HG03439 (cell line): ENCODE data around the gene FAM171A1.
"Not testable (repeated sequence)": the region's sequence is repeated elsewhere in the genome, so short reads cannot be mapped to it uniquely, and the experiment has no call there.

Source experiments
- ATAC-seq: cut with Tn5 transposase; IDR thresholded peaks from one replicate; pipeline ENCODE4 v1.9.1; 2021; ENCODE audit warnings: mild to moderate bottlenecking, moderate library complexity; ENCODE audit not compliant: unreplicated experiment

FAM171A1 gene

DNA sequence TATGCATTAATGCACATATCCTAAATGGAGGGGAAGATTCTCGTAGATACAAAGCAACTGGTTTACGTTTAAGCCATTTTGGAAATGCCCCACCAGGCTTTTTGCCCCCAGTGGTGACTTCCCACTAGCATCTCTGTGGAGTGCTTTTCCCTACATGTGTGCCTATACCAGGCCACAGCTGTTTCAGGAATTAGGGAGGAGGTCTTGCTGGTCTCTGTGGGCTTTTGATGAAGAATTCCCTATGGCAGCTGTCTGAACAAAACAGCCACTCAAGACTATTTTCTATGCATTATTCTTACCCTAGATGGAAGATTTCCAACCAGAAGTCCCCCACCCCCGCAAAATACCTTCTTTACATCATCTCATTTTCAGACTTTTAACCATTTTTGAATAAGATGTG lies 150.6 kb downstream of the FAM171A1 start:
- no peak for ATAC-seq

DNA sequence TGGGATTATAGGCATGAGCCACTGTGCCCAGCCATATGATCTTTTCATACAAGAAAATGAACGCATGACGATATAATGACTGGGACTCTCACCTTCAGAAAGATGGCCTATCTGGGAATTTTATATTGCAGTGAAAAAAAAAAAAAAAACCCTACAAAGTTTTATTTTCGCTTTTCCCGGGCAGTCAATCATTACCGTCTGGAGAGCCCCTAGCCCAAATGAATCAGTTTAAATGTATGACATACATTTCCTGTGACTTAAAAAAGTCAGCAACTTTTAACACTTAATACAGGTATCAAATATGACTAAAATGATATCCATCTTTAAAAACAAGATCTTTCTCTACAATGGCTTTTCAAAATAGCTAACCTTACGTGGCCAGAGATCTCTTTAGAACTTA lies 154.4 kb downstream of the FAM171A1 start:
- no peak for ATAC-seq

DNA sequence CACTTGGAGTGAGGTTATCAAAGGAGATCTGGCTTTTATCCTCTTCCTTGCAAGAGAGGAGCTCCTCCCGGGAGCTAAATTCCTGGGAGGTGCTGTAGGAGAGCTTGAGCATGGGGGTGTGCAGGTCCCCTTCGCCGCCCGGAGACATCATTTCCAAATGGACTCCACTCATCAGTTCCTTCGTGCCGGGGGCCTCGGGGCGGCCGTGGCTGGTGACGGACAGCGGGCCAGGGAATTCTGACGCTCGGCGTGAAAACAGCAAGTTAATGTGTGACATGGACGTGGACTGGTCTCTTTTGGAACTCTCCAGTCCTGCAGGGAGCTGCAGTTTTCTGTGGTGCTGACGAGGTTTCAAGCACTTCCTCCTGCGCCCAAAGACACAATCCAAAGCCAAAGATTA lies 156.9 kb downstream of the FAM171A1 start:
- ATAC-seq, result no peak

DNA sequence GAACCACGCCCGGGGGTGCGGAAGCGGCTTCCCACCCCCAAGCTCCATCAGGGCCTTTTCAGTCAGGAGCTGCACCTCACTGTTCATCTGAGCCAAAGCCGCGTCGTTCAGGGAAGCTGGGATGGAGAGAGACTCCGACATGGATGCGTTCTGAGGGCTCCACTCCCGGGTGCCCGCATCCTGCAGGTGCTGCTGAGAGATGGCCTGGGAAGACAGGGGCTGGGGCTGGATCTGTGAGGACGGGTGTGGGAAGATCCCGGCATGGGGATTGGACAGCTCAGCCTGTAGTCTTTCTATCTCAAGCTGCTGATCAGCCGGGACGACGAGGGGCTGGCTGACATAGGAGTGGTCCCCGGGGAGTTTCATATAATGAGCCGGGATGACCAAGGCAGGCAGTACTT lies 157.6 kb downstream of the FAM171A1 start:
- no peak for ATAC-seq

DNA sequence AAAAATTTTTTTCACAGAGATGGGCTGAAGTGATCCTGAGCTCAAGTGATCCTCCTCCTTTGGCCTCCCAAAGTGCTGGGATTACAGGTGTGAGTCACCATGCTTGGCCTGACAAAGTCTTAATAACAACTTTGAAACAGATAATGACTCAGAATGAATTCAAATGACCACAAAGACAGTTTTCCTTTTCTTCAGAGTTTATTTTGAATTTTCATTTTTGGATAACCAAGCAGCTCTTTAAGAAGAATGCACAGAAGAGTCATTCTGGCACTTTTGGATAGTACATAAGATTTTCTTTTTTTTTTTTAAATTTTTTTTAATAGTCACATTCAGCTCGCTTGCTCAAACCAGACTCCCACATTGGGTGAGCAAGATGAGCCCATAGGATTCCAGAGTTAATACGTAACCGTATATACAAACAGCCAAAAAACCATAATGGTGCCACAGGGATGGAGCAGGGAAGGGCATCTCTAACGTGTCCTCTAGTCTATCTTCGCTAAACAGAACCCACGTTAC lies 159.6 kb downstream of the FAM171A1 start:
- no peak for ATAC-seq

DNA sequence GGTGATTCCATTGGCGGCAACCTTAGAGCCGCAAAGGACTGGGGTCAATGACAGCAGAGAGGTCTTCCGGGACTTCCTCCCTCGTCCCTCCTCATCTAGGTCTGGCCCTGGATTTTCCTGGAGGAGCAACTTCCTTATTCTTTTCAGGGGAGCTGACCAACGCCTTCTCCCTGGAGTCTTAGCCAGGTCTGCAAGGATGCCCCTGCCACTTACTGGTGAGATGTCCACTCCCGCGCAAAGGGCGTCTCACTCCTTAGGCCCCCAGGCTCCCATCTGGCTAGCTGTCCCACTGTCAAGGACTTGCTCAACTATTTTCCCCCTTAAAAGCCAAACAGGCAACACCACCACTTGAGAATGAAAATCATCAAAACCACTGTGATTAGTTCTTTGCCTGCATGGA lies 160.6 kb downstream of the FAM171A1 start:
- ATAC-seq, result no peak

DNA sequence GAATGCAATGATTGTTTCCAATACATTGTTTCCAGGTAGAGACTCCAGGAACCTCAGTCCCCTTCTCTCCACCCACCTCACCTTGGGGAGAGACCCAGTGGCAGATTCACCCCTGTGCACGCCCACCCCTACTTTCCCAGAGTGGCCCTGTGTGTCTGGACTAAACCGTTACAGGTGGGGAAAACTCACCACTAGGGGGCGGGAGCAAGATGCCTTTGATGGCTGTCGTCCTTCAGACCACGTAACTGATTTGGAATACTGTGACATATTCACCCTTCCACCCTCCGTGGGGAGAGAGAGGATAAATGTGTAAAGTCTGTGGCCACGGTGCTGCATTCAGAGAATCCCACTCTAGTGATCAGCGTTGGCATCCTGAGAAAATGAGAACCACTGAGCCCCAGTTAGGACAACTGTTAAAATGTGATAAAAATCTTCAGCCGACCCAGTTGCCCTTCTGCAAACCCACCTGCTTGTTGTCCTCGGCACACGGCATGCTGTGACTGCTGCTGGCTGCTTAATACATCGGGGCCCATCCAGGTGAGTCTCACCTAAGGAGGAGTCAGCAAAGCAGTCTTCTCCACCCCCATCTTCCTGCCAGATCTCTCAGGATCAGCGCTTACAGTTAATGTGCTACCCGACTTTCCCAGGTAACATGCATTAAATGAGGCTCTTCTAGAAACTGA lies 161.1 kb downstream of the FAM171A1 start:
- peak; percentile 66 for ATAC-seq

DNA sequence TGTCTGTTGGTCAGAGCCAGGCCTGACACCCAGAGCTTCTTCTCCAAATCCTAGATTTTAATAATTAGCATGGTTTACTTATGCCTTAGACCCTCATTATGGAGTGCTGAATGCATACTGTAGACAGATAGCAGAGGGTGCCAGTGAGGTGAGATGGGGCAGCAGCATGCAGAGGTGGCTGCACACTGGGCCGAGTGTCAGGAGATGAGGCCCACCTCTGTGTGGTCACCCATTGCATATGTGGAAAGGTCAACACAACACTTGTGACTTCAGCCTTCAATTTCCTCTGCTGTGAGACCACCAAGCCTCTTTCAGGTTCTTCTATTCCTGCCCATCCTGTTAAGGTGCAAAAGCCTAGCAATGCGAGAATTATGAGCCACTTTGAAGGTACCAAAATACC lies 162.9 kb downstream of the FAM171A1 start:
- no peak for ATAC-seq

DNA sequence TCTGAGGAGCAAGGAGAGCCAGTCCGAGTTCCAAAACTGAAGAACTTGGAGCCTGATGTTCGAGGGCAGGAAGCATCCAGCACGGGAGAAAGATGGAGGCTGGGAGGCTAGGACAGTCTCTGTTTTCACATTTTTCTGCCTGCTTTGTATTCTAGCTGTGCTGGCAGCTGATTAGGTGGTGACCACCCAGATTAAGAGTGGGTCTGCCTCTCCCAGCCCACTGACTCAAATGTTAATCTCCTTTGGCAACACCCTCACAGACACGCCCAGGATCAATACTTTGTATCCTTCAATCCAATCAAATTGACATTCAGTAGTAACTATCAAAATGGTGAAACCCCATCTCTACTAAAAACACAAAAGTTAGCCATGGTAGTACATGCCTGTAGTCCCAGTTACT lies 163.7 kb downstream of the FAM171A1 start:
- ATAC-seq, result not testable (repeated sequence)

DNA sequence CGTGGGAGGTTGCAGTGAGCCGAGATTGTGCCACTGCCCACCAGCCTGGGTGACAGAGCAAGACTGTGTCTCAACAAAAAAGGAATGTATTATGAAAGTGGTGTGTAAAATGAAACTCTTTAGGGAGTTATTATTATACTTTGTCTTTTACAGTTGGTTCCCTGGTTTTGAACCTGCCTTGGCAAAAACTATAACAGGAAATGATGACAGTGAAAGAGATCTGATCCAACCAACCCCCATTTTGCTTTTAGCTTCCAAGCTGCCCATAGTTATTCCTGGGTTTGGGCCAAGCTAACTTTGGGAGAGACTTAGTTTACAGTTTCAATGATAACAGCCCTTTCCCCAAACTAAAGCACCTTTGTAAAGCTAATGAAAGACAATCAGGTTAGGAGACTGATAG lies 168.4 kb downstream of the FAM171A1 start:
- ATAC-seq, result no peak

DNA sequence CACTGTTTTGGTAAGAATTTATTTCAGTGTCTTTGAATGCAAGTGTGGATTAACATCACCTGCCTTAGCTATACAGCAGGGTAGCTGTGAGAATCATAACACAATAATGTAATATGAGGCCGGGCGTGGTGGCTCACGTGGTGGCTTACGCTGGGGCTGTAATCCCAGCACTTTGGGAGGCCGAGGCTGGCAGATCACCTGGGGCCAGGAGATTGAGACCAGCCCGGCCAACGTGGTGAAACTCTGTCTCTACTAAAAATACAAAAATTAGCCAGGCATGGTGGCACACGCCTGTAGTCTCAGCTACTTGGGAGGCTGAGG lies 168.8 kb downstream of the FAM171A1 start:
- ATAC-seq, result not testable (repeated sequence)

DNA sequence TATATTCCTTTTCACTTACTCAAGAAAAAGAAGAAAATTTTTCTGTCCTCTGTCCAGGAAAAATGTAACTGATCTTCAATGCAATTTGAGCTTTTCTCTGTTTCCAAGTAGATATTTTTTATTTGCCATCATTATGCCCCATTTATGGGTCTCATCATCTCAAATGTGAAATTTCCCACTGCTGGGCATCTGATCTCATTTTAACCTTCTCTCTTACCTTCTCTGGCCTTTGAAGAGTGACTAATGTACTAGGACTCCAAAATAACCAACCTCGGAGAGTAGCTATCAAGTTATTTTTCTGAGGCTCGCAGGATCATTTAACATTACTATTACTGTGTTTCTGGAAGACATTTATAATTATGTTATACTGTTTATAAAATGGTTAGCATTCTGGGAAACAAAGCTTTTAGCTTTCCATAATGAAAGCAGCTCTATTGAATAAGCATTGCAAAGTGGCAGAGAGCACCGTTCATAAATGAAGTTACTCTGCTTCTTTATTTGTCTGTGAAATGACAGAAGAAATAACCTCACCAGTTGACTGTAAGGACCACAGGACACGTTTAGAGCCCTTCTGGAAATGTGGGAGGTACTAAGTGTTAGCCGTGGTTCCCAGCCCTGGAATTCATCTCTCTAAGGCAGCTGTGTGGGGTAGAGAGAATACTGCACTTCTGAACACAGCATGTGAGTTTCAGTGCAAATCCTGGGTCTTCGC lies 169.3 kb downstream of the FAM171A1 start:
- no peak for ATAC-seq

DNA sequence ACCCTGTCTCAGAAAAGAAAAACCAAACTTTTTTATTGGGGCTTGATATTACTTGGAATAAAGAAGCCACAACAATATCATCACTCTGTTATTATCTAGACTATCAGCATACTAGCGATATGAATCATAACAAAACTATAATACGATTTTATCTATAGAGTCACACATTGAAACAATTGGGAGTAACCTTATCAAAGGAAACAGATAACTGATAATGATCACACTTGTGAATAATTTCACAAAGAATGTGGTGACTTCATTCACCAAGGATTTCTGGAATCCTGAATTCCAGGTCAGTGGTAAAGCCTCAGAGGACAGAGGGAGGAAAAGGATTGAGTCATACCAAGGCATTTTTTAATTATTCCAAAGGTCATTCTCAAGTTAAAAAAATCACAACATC lies 170.5 kb downstream of the FAM171A1 start:
- no peak for ATAC-seq

DNA sequence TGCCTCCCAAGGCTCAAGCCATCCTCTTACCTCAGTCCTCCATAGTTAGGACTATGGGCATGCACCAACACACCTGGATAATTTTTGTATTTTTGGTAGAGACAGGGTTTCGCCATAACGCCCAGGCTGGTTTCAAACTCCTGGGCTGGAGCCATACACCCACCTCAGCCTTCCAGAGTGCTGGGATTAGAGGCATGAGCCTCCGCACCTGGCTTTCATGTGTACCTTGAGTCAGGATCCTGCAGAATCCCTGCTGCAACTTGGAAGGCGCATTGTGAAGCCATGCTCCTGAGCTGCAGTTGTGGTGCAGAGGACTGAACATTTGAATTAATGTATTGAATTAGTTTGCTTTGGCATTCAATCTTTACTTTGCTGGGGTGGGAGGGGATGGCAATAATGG lies 173.2 kb downstream of the FAM171A1 start:
- no peak for ATAC-seq

DNA sequence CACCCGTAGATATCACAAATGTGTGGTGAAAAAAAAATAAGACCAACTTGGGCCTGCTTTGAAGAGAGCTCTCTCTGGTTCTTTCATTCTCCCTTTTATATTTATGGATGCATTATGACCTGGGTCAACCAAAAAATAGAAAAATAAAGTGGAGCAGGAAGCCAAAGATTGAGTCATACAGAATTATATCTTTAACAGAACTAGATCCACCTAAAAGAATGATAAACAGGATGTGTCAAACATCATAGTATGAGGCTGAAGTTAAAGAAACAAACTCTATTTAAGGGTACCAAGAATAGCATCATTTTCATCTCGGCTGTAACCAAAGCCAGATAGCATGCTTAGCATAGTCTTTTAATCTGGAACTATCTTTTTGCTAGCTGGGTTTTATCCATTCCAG lies 173.8 kb downstream of the FAM171A1 start:
- no peak for ATAC-seq

DNA sequence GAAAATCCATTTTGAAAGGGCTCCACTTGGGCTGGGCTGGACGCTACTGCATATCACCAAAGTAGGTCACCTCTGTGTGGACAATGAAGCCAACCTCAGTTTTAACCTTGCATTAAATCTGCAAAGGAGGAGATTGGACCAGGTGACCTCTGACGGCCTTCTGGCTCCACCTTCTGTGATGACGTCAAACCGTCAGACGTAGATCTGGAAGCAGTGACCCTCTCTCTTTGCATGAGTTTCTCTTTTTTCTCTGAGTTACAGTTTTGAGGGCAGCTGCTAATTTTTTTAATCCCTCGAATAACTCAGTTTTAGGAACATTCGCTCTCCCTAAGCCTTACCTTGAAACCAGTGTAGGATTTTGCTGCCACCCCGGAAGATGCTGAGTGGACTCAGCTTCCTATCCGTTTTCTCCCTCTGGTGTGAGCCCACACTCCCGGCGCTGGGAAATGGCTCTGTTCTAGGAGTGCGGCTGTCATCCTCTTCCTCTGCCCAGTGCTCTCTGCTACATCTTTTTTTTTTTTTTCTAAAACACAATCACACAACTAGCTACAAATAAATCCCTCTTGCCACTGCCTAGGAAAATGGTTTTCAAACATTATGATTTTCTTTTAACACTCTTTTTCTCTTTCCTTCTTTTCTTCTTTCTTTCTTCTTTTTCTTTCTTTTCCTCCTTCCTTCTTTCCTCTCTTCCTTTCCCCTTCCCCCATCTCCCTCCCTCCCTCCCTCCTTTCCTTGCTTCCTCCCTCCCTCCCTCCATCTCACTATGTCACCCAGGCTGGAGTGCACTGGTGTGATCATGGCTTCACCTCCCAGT lies 174.9 kb downstream of the FAM171A1 start:
- no peak for ATAC-seq

DNA sequence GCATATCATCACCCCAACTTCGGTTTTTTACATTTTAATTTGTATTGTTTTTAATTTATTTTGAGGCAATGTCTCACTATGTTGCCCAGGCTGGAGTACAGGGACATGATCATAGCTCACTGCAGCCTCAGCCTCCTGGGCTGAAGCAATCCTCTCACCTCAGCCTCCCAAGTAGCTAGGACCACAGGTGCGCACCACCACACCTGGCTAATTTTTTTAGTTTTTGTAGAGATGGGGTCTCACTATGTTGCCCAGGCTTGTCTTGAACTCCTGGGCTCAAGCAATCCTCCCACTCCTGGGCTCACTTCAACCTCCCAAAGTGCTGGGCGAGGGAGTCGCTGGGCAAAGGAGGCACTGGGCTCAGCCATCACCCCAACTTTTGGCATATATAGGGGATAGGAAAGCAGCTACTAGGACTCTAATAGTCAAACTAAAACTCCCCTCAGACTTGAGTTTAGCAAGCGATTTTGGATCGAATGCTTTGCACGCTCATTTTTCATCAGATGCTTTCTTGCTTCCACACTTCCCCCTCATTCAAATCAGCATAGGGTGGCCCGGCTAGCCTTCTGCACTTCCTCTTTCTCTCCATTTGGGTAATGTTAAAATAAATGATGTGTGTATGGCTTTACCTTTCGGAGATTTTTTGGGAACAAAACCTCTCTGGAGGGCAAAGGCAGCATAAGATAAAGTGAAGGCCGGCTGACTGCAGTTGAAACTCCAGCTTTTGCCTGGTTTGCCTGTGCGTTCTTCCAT lies 181.8 kb downstream of the FAM171A1 start:
- no peak for ATAC-seq

DNA sequence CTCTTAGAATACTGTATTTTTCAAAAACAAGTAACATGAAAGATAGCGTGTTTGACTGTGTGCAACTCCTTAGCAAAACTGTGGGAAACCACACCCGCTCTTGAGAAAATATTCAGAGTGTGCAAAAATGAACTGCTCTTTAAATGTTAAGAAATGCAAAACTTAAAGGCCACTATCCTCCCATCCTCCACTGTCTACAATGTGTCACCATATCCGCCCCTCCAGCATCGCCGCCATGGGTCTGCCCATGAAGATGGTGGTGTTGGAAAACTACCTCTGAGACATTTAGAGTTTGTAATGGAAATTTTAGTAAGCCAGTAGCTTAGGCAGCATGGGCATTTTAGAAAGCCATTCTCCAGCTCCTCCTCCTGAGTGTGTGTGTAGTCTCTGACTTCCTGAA lies 182.5 kb downstream of the FAM171A1 start:
- ATAC-seq, result no peak

DNA sequence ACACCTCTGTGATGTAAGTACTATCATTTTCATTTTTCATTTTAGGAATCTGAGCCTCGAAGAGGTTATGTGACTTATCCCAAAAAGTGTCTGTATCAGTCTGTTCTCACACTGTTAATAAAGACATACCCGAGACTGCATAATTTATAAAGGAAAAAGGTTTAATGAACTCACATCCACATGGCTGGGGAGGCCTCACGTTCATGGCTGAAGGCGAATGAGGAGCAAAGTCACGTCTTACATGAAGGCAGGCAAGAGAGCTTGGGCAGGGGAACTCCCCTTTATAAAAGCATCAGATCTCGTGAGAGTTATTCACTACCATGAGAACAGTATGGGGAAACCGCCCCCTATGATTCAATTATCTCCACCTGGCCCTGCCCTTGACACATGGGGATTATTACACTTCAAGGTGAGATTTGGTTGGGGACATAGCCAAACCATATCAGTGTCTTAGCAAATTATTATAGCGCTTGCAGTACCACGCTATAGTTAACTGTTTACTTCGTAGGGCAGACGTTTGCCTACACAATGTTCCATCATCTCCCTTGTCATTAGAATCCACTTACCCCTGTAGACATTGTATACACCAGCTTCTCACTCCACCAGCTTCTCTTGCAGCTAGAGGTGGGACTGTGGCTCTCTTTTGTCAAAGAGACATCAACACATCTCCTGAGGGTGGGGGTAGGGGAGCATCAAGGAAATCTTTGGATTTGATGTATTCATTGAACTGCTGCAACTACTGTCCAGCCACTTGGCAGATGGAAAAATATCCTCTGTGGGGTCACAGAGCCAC lies 187.2 kb downstream of the FAM171A1 start:
- no peak for ATAC-seq

DNA sequence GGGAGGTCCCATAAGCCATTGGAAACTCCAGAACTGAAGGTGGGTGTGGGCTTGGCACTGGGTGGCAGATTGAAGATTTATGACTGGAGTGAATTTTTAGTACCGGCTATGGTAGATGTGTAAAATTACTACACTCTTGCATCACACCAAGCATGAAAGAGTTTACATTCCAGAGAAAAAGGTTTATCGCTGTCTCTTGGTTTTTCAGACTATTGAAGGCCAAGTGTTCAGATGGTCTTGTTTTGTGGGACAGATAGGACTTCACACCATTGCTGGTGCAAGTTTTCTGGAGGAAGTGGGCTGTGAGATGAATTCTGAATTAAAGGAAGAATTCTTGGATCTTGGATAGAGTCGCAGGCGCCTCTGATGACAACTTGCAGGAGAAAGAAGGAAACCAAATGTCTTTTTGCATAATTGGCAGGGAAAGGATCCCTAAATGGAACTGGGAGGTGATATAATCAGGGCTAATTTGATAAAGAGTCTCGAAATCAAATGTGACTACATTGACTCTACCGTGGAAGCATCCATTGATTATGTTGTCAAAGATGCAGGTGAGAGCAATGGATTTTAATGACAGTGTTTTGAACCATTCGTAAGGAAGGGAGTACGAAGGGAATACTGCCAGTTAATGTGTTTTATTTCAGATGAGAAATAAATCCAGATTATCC lies 188.4 kb downstream of the FAM171A1 start:
- ATAC-seq, result no peak
